Naive thymus-derived CD4-positive, alpha-beta T cell (primary cell): ENCODE measurements around the gene DGKH. TPM values are rescaled to one million over a fixed set of nuclear protein-coding genes. Genes with fewer than 3 reads are reported as not detected.

Experiments
- ATAC-seq: fragments of 150-1000 bp; cut with Tn5 transposase; 2 replicates; pipeline ENCODE4 v1.10.0; 2021; ENCODE audit warnings: mild to moderate bottlenecking, moderate library complexity
- CTCF ChIA-PET: fragments of 350-600 bp; sonication (Branson Sonifier 250); formaldehyde crosslinking; loops from one replicate; lab custom pipeline; 2021; ENCODE audit warnings: antibody characterized with exemption; lab: Charles Lee
- POLR2A ChIA-PET: fragments of 350-600 bp; sonication (Branson Sonifier 250); formaldehyde crosslinking; loops from one replicate; lab custom pipeline; 2021; ENCODE audit warnings: antibody characterized with exemption, inconsistent platforms; lab: Charles Lee
- DNase-seq, 9 donors: peaks; one replicate each; pipeline versions ENCODE4 v3.0.0 to v3.0.0-alpha.2; 2020 to 2022; ENCODE audit warnings: mixed read lengths in 1 of 9
- H3K27ac ChIP-seq: one replicate; pipeline ENCODE4 v1.7.0; 2013; ENCODE audit warnings: mild to moderate bottlenecking, low read depth, low read length, moderate library complexity
- H3K27me3 ChIP-seq, 2 donors: one replicate each; pipeline ENCODE4 v1.7.0; 2013; ENCODE audit warnings: low read length in 2 of 2, mild to moderate bottlenecking in 2 of 2, moderate library complexity in 2 of 2; ENCODE audit not compliant: control insufficient read depth in 2 of 2, insufficient read depth in 2 of 2
- H3K36me3 ChIP-seq, 3 experiments: 1 replicate in 2 of 3; 2 replicates in 1 of 3; pipeline ENCODE4 v1.7.0; 2013; ENCODE audit warnings: low read length in 3 of 3, mild to moderate bottlenecking in 3 of 3, moderate library complexity in 1 of 3; ENCODE audit not compliant: insufficient read depth in 3 of 3, control insufficient read depth in 2 of 3
- H3K4me1 ChIP-seq, 2 donors: one replicate each; pipeline ENCODE4 v1.7.0; 2013; ENCODE audit warnings: low read length in 2 of 2, mild to moderate bottlenecking in 2 of 2, moderate library complexity in 1 of 2; ENCODE audit not compliant: control insufficient read depth in 2 of 2, insufficient read depth in 2 of 2
- H3K4me3 ChIP-seq: 2 replicates; pipeline ENCODE4 v1.7.0; 2013; ENCODE audit warnings: mild to moderate bottlenecking, low read length
- H3K9me3 ChIP-seq, 3 experiments: 1 replicate in 2 of 3; 2 replicates in 1 of 3; pipeline ENCODE4 v1.7.0; 2013; ENCODE audit warnings: low read length in 3 of 3; ENCODE audit not compliant: control insufficient read depth in 2 of 3
- H3K27ac Mint-ChIP-seq, 9 donors: one replicate each; pipeline ENCODE4 v1.8.0; 2020 to 2022; ENCODE audit warnings: mixed read lengths in 9 of 9, mild to moderate bottlenecking in 8 of 9, moderate library complexity in 5 of 9, inconsistent platforms in 2 of 9
- H3K27me3 Mint-ChIP-seq, 5 donors: one replicate each; pipeline ENCODE4 v1.8.0; 2021 to 2022; ENCODE audit warnings: mixed read lengths in 5 of 5, mild to moderate bottlenecking in 1 of 5
- H3K36me3 Mint-ChIP-seq, 5 donors: one replicate each; pipeline ENCODE4 v1.8.0; 2020 to 2022; ENCODE audit warnings: mixed read lengths in 5 of 5, mild to moderate bottlenecking in 3 of 5, inconsistent platforms in 1 of 5
- H3K4me1 Mint-ChIP-seq, 7 donors: one replicate each; pipeline ENCODE4 v1.8.0; 2020 to 2022; ENCODE audit warnings: mixed read lengths in 7 of 7, mild to moderate bottlenecking in 3 of 7, inconsistent platforms in 1 of 7
- H3K4me3 Mint-ChIP-seq, 10 donors: one replicate each; pipeline ENCODE4 v1.8.0; 2020 to 2022; ENCODE audit warnings: mild to moderate bottlenecking in 10 of 10, mixed read lengths in 10 of 10, moderate library complexity in 6 of 10, inconsistent platforms in 2 of 10
- H3K9me3 Mint-ChIP-seq, 11 donors: one replicate each; pipeline ENCODE4 v1.8.0; 2020 to 2022; ENCODE audit warnings: mixed read lengths in 11 of 11, mild to moderate bottlenecking in 4 of 11, inconsistent platforms in 1 of 11, moderate library complexity in 1 of 11
- intact Hi-C, 2 donors: fragments of 100-400 bp; cut with micrococcal nuclease; formaldehyde crosslinking; loops; one replicate each; pipeline ENCODE4 v1.15.1; 2023
- polyA plus RNA-seq, 2 donors: library from polyadenylated mRNA; unstranded; fragments of 300-500 nt; fragmentation: Illumina TruSeq; gene quantifications; one replicate each; pipeline ENCODE4 v1.2.3, GENCODE V29; 2021
- total RNA-seq, 6 experiments: library from RNA in 5 of 6; stranded (reverse) in 5 of 6; gene quantifications; 1 replicate in 5 of 6; 2 replicates in 1 of 6; pipeline ENCODE4 v1.2.3 and lab custom pipeline; 2021 to 2026

DGKH gene
- 10 to 100 TPM in 1 of 5 experiments, 1 to 10 TPM in 4; 6.5 to 16.4 (median 7.1) TPM for total RNA-seq
- 1 to 10 TPM in 1 of 2 donors, under 1 TPM in 1; 0.85 to 1.2 TPM for polyA plus RNA-seq
- total RNA-seq (lab: John Stamatoyannopoulos, UW), result 24.9 reads per million, percentile 55 among the genes with 10 or more reads in this experiment

GRCh38 chr13:42048342-42048683, at the start of gene DGKH:
Gene DGKH (plus strand): TSS chr13:42048648. CDS start chr13:42048774, 126 bp downstream.
- Mint-ChIP-seq H3K27ac (peak within 1 kb of the TSS in 8 of 9 donors; percentile 31 to 93 (median 70)), H3K4me1 (peaks cover 6 to 38% (median 15%) of the 10 kb centered on the region in 7 donors), H3K4me3 (peak within 1 kb of the TSS; percentile 83 to 96 (median 92)), H3K36me3 (peaks cover 0 to 11% (median 0%) of the 10 kb centered on the region in 5 donors), H3K27me3 (peaks cover 0 to 15% (median 0%) of the 10 kb centered on the region in 5 donors), H3K9me3 (peaks cover 0 to 1% (median 0%) of the 10 kb centered on the region in 11 donors)
- Histone ChIP-seq H3K9me3 (no peaks in the 10 kb centered on the region), H3K36me3 (peaks cover 0 to 3% (median 0%) of the 10 kb centered on the region in 3 experiments), H3K4me1 (peaks cover 5 to 9% of the 10 kb centered on the region in 2 donors), H3K4me3 (peak within 1 kb of the TSS; percentile 84), H3K27ac (peak within 1 kb of the TSS; percentile 67), H3K27me3 (no peaks in the 10 kb centered on the region)
- intact Hi-C loops, result loop anchor here (1.0 to 10.0 kb wide), 12 partner anchors 8 to 1274 kb away; partner anchors contain the start of genes VWA8 (in 2 of the 2), KBTBD6 (in 1 of the 2), MRPS31 (in 1 of the 2) and NAA16 (in 1 of the 2)
- ATAC-seq (peak; percentile 44), DNase-seq (peak in 3 of 9 donors; percentile 12 to 17 (median 13))
- ChIA-PET POLR2A (interaction anchor here (1.2 to 2.7 kb wide), 3 partner anchors 8 to 987 kb away, joined by 3 to 12 read pairs (median 6); partner anchors contain the start of genes VWA8 and WBP4), CTCF (no interaction called here)

- H3K4me3 Mint-ChIP-seq, result no peak overlapping the region
- H3K4me1 Mint-ChIP-seq, result no peaks in the 10 kb centered on the region
- H3K27ac ChIP-seq, result no peak overlapping the region
- H3K27me3 ChIP-seq, result no peaks in the 10 kb centered on the region
- peaks cover 0 to 26% (median 8%) of the 10 kb centered on the region in 5 donors for H3K27me3 Mint-ChIP-seq
- H3K36me3 ChIP-seq, result no peaks in the 10 kb centered on the region
- ChIA-PET POLR2A (no interaction called here), CTCF (no interaction called here)
- no peak for ATAC-seq
- intact Hi-C loops, result no loop called here
- H3K27ac Mint-ChIP-seq, result no peak overlapping the region
- no peaks in the 10 kb centered on the region for H3K4me1 ChIP-seq
- no peaks in the 10 kb centered on the region for H3K9me3 Mint-ChIP-seq
- no peak overlapping the region for H3K4me3 ChIP-seq
- no peaks in the 10 kb centered on the region for H3K9me3 ChIP-seq
- DNase-seq, result no peak
- H3K36me3 Mint-ChIP-seq, result no peaks in the 10 kb centered on the region
Measured at GRCh38 chr13:42000846-42001245, 47.6 kb upstream of the DGKH start.

GRCh38 chr13:42001580-42001979, 46.9 kb upstream of the DGKH start:
- DNase-seq (no peak), ATAC-seq (no peak)
- H3K27me3 Mint-ChIP-seq, result peaks cover 0 to 26% (median 8%) of the 10 kb centered on the region in 5 donors
- Histone ChIP-seq H3K27ac (no peak overlapping the region), H3K4me1 (no peaks in the 10 kb centered on the region), H3K9me3 (no peaks in the 10 kb centered on the region), H3K36me3 (no peaks in the 10 kb centered on the region), H3K4me3 (no peak overlapping the region), H3K27me3 (no peaks in the 10 kb centered on the region)
- CTCF ChIA-PET, result no interaction called here
- no peak overlapping the region for H3K4me3 Mint-ChIP-seq
- intact Hi-C loops, result no loop called here
- H3K36me3 Mint-ChIP-seq, result no peaks in the 10 kb centered on the region
- no peaks in the 10 kb centered on the region for H3K4me1 Mint-ChIP-seq
- no peak overlapping the region for H3K27ac Mint-ChIP-seq
- no peaks in the 10 kb centered on the region for H3K9me3 Mint-ChIP-seq
- POLR2A ChIA-PET, result no interaction called here

GRCh38 chr13:42002066-42002465, 46.4 kb upstream of the DGKH start:
- Mint-ChIP-seq H3K9me3 (no peaks in the 10 kb centered on the region), H3K36me3 (no peaks in the 10 kb centered on the region), H3K27ac (no peak overlapping the region), H3K4me3 (no peak overlapping the region), H3K4me1 (no peaks in the 10 kb centered on the region), H3K27me3 (peaks cover 0 to 26% (median 8%) of the 10 kb centered on the region in 5 donors)
- intact Hi-C loops, result no loop called here
- Histone ChIP-seq H3K4me1 (no peaks in the 10 kb centered on the region), H3K4me3 (no peak overlapping the region), H3K9me3 (no peaks in the 10 kb centered on the region), H3K36me3 (no peaks in the 10 kb centered on the region), H3K27me3 (no peaks in the 10 kb centered on the region), H3K27ac (no peak overlapping the region)
- DNase-seq (no peak), ATAC-seq (no peak)
- CTCF ChIA-PET, result no interaction called here
- POLR2A ChIA-PET, result no interaction called here

- no peaks in the 10 kb centered on the region for H3K4me1 ChIP-seq
- no peaks in the 10 kb centered on the region for H3K36me3 ChIP-seq
- intact Hi-C loops, result no loop called here
- H3K9me3 ChIP-seq, result no peaks in the 10 kb centered on the region
- POLR2A ChIA-PET, result no interaction called here
- Mint-ChIP-seq H3K27ac (no peak overlapping the region), H3K4me3 (no peak overlapping the region), H3K27me3 (peaks cover 0 to 3% (median 0%) of the 10 kb centered on the region in 5 donors), H3K4me1 (no peaks in the 10 kb centered on the region), H3K36me3 (no peaks in the 10 kb centered on the region), H3K9me3 (no peaks in the 10 kb centered on the region)
- H3K4me3 ChIP-seq, result no peak overlapping the region
- CTCF ChIA-PET, result no interaction called here
- ATAC-seq (no peak), DNase-seq (no peak)
- H3K27ac ChIP-seq, result no peak overlapping the region
- H3K27me3 ChIP-seq, result no peaks in the 10 kb centered on the region
Measured at GRCh38 chr13:42007844-42008243, 40.6 kb upstream of the DGKH start.

- Histone ChIP-seq H3K9me3 (no peaks in the 10 kb centered on the region), H3K4me3 (no peak overlapping the region), H3K27ac (no peak overlapping the region), H3K27me3 (no peaks in the 10 kb centered on the region), H3K36me3 (no peaks in the 10 kb centered on the region), H3K4me1 (no peaks in the 10 kb centered on the region)
- POLR2A ChIA-PET, result no interaction called here
- ATAC-seq, result no peak
- Mint-ChIP-seq H3K9me3 (no peaks in the 10 kb centered on the region), H3K4me3 (no peak overlapping the region), H3K27ac (no peak overlapping the region), H3K27me3 (peaks cover 0 to 3% (median 0%) of the 10 kb centered on the region in 5 donors), H3K36me3 (no peaks in the 10 kb centered on the region), H3K4me1 (no peaks in the 10 kb centered on the region)
- intact Hi-C loops, result no loop called here
- DNase-seq, result no peak
- CTCF ChIA-PET, result no interaction called here
Measured at GRCh38 chr13:42009057-42009456, 39.4 kb upstream of the DGKH start.
